Ishikawa (cell line): ENCODE results near the gene EDN1.

Source experiments
- CEBPB ChIP-seq: IDR thresholded peaks from 2 replicates; pipeline ENCODE4 v1.6.1; 2012
- CREB1 ChIP-seq: IDR thresholded peaks from 2 replicates; pipeline ENCODE4 v1.6.1; 2012; ENCODE audit warnings: low read depth
- EGR1 ChIP-seq: IDR thresholded peaks from 2 replicates; pipeline ENCODE4 v1.6.1; 2012
- EP300 ChIP-seq: IDR thresholded peaks from 2 replicates; pipeline ENCODE4 v1.6.1; 2012; ENCODE audit warnings: borderline replicate concordance
- FOXM1 ChIP-seq: IDR thresholded peaks from 2 replicates; pipeline ENCODE4 v1.6.1; 2012; ENCODE audit warnings: low read depth, borderline replicate concordance
- MAX ChIP-seq: IDR thresholded peaks from 2 replicates; pipeline ENCODE4 v1.6.1; 2012
- NFIC ChIP-seq: IDR thresholded peaks from 2 replicates; pipeline ENCODE4 v1.6.1; 2012
- RAD21 ChIP-seq: IDR thresholded peaks from 2 replicates; pipeline ENCODE4 v1.6.1; 2012; ENCODE audit warnings: low read depth
- TAF1 ChIP-seq: IDR thresholded peaks from 2 replicates; pipeline ENCODE4 v1.6.1; 2012; ENCODE audit warnings: low read depth, mild to moderate bottlenecking
- TCF12 ChIP-seq: IDR thresholded peaks from 2 replicates; pipeline ENCODE4 v1.6.1; 2012; ENCODE audit warnings: low read depth
- TEAD4 ChIP-seq: IDR thresholded peaks from 2 replicates; pipeline ENCODE4 v1.6.1; 2012
- USF1 ChIP-seq: IDR thresholded peaks from 2 replicates; pipeline ENCODE4 v1.6.1; 2012
- YY1 ChIP-seq: IDR thresholded peaks from 2 replicates; pipeline ENCODE4 v1.6.1; 2012; ENCODE audit warnings: low read depth
- ZBTB7A ChIP-seq: IDR thresholded peaks from 2 replicates; pipeline ENCODE4 v1.6.1; 2012; ENCODE audit warnings: low read depth
- TF ChIP-seq, protein P1 (sequence below): IDR thresholded peaks from 2 replicates; pipeline ENCODE4 v1.6.1; 2012; ENCODE audit warnings: low read depth, mild to moderate bottlenecking

EDN1 gene

GRCh38 chr6:12279322-12280091 lies 10.7 kb upstream of the EDN1 start:
- no peak for TF ChIP-seq FOXM1
- no peak for TF ChIP-seq MAX
- TF ChIP-seq TEAD4 = no peak
- TF ChIP-seq RAD21 = no peak
- no peak for TF ChIP-seq ZBTB7A
- TF ChIP-seq, protein P1, sequence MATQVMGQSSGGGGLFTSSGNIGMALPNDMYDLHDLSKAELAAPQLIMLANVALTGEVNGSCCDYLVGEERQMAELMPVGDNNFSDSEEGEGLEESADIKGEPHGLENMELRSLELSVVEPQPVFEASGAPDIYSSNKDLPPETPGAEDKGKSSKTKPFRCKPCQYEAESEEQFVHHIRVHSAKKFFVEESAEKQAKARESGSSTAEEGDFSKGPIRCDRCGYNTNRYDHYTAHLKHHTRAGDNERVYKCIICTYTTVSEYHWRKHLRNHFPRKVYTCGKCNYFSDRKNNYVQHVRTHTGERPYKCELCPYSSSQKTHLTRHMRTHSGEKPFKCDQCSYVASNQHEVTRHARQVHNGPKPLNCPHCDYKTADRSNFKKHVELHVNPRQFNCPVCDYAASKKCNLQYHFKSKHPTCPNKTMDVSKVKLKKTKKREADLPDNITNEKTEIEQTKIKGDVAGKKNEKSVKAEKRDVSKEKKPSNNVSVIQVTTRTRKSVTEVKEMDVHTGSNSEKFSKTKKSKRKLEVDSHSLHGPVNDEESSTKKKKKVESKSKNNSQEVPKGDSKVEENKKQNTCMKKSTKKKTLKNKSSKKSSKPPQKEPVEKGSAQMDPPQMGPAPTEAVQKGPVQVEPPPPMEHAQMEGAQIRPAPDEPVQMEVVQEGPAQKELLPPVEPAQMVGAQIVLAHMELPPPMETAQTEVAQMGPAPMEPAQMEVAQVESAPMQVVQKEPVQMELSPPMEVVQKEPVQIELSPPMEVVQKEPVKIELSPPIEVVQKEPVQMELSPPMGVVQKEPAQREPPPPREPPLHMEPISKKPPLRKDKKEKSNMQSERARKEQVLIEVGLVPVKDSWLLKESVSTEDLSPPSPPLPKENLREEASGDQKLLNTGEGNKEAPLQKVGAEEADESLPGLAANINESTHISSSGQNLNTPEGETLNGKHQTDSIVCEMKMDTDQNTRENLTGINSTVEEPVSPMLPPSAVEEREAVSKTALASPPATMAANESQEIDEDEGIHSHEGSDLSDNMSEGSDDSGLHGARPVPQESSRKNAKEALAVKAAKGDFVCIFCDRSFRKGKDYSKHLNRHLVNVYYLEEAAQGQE = no peak
- TF ChIP-seq YY1 = no peak
- no peak for TF ChIP-seq USF1
- TF ChIP-seq TCF12 = no peak
- no peak for TF ChIP-seq CREB1
- no peak for TF ChIP-seq CEBPB
- no peak for TF ChIP-seq EGR1
- TF ChIP-seq NFIC = no peak
- TF ChIP-seq TAF1 = no peak
- TF ChIP-seq EP300 = no peak

DNA sequence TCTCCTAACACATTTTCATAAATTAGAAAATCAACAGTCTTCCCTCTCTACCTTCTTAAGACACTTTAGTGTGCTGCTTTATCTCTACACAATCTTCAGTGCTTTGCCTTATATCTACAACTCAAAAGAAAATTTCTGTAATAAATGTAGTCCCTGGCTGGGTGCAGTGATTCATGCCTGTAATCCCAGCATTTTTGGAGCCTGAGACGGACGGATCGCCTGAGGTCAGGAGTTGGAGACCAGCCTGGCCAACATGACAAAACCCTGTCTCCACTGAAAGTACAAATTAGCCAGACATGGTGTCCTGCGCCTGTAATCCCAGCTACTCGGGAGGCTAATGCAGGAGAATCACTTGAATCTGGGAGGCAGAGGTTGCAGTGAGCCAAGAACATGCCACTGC lies 9.7 kb upstream of the EDN1 start:
- no peak for TF ChIP-seq NFIC
- no peak for TF ChIP-seq USF1
- no peak for TF ChIP-seq EP300
- TF ChIP-seq EGR1 = no peak
- TF ChIP-seq TAF1 = no peak
- TF ChIP-seq CREB1 = no peak
- no peak for TF ChIP-seq CEBPB
- no peak for TF ChIP-seq RAD21
- no peak for TF ChIP-seq TEAD4
- TF ChIP-seq TCF12 = no peak
- no peak for TF ChIP-seq ZBTB7A
- no peak for TF ChIP-seq MAX
- no peak for TF ChIP-seq YY1
- TF ChIP-seq, protein P1 = no peak
- TF ChIP-seq FOXM1 = no peak

DNA sequence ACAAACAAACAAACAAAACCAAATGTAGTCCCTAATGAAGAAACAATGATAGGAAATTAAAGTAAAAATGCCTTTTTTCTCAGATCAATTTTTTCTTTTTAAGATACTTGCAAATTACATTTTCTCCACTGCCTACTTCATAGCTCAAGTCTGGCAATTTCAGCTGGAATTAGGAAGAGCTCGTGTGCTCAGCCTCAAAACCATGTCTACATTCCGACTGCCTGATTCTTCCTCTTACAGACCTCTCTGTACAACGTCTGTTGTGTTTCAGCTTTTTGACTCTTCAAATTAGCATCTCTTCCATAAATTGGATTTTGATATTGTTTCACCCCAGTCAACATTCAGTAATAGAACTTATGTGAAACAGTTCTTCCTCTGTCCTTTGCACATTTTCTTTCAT lies 9.3 kb upstream of the EDN1 start:
- TF ChIP-seq, protein P1 = no peak
- TF ChIP-seq YY1 = no peak

DNA sequence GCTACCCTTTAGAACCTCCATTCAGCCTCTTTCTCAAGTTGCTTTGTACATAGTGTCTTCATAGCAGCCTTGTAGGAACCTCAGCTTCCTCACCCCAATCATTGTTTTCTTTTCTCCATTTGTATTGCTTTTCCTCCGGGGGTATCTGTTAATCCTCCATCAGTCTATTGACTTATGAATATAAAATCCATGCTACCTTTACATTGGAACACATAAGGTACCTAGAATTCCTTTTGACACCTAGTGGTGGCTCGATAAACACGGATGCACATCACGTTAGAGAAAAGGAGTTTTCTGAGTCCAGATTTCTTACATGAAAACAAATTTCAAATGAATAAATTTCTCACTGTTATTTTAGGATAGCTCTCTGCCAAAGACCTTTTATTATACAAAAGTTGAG lies 6.3 kb upstream of the EDN1 start:
- TF ChIP-seq ZBTB7A (no peak), CEBPB (no peak), YY1 (no peak), USF1 (no peak), TEAD4 (no peak), NFIC (no peak), FOXM1 (no peak), EGR1 (no peak)
